ENCODE results near the gene CNTNAP4. TPM values are rescaled to one million over a fixed set of nuclear protein-coding genes. Genes with fewer than 3 reads are reported as not detected.

CNTNAP4 gene
- total RNA-seq, 1 donor from 2014 or later: not detected

DNA sequence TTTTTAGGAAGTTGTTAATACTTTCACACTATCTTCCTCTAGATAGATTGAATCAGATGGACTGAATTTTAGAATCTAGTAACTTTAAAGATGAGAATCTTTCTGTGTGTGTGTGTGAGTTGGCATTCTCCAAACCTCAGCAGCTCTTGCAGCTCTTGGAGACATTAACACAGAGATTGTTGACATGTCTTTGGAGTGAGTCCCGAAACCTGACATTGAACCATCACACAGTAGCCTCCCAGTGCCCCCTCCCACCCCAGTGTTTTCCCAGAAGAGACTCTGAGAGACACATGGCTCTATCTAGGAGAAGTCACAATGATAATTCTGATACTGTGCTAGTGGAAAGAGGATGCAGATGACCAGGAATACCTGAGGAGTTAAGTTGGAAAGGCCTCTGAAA lies 103.9 kb downstream of the CNTNAP4 start:
- Histone ChIP-seq H3K4me3 (ENCODE audit: low read depth, low read length) (no peak overlapping the region), H3K36me3 (ENCODE audit: control insufficient read depth, insufficient read depth, low read length) (no peaks in the 10 kb centered on the region), H3K27me3 (ENCODE audit: control insufficient read depth, insufficient read depth, low read length) (no peaks in the 10 kb centered on the region)
- TF ChIP-seq, protein P1, sequence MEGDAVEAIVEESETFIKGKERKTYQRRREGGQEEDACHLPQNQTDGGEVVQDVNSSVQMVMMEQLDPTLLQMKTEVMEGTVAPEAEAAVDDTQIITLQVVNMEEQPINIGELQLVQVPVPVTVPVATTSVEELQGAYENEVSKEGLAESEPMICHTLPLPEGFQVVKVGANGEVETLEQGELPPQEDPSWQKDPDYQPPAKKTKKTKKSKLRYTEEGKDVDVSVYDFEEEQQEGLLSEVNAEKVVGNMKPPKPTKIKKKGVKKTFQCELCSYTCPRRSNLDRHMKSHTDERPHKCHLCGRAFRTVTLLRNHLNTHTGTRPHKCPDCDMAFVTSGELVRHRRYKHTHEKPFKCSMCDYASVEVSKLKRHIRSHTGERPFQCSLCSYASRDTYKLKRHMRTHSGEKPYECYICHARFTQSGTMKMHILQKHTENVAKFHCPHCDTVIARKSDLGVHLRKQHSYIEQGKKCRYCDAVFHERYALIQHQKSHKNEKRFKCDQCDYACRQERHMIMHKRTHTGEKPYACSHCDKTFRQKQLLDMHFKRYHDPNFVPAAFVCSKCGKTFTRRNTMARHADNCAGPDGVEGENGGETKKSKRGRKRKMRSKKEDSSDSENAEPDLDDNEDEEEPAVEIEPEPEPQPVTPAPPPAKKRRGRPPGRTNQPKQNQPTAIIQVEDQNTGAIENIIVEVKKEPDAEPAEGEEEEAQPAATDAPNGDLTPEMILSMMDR (IDR thresholded peaks at IDR 0.05; ENCODE audit: insufficient read depth, low read length, poor library complexity, severe bottlenecking): no peak
- no peak for DNase-seq (ENCODE audit: low read depth)

DNA sequence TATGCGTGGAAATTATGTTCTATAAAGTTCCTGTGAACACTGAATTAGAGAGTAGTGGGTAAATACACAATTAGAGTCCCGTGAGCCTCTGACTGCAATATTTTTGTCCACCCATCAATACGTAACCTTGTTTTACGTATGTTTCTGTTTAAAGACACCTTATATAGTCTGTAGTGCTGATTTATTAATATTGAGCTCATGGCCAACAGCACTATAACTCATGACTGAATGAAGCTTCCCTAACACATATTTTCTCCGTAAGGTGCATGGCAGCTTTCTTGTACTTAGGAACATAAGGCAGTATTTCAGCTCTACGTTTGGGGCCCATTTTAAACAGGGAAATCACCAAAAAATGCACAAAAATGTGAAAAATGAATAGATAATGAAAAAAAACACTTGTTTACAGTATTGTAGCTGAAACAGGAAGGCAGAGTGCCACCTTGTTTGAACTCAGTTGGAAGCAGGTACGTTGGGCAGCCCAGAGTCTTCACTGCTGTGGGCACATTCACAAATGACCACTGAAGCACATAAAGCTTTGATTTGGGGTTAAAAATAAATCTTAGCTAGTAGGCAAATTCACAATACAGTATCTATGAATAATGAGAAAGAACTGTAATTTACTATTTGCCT lies 108.5 kb downstream of the CNTNAP4 start:
- no peak for DNase-seq (ENCODE audit: low read depth)
- Histone ChIP-seq H3K27me3 (ENCODE audit: control insufficient read depth, insufficient read depth, low read length) (no peaks in the 10 kb centered on the region), H3K36me3 (ENCODE audit: control insufficient read depth, insufficient read depth, low read length) (no peaks in the 10 kb centered on the region), H3K4me3 (ENCODE audit: low read depth, low read length) (no peak overlapping the region)
- TF ChIP-seq, protein P1 (IDR thresholded peaks at IDR 0.05; ENCODE audit: insufficient read depth, low read length, poor library complexity, severe bottlenecking): no peak

DNA sequence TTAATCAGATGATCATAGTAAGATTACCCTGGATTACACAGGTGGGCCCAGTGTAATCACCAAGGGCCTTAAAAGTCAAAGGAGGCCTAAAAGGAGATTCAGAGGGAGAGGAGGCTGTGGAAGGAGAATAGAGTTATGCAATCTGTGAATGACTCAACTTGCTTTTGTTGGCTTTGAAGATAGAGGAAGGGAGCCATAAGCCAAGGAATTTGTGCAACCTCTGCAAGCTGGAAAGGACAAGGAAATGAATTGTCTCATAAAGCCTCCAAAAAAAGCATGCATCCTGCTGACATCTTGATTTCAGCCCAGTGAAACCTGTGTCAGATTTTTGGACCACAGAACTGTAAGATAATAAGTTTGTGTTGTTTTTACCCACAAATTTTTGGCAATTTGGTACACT lies 109.6 kb downstream of the CNTNAP4 start:
- no peaks in the 10 kb centered on the region for H3K36me3 ChIP-seq (ENCODE audit: control insufficient read depth, insufficient read depth, low read length)
- H3K4me3 ChIP-seq (ENCODE audit: low read depth, low read length): no peak overlapping the region
- DNase-seq (ENCODE audit: low read depth): no peak
- TF ChIP-seq, protein P1 (IDR thresholded peaks at IDR 0.05; ENCODE audit: insufficient read depth, low read length, poor library complexity, severe bottlenecking): no peak
- H3K27me3 ChIP-seq (ENCODE audit: control insufficient read depth, insufficient read depth, low read length): no peaks in the 10 kb centered on the region

DNA sequence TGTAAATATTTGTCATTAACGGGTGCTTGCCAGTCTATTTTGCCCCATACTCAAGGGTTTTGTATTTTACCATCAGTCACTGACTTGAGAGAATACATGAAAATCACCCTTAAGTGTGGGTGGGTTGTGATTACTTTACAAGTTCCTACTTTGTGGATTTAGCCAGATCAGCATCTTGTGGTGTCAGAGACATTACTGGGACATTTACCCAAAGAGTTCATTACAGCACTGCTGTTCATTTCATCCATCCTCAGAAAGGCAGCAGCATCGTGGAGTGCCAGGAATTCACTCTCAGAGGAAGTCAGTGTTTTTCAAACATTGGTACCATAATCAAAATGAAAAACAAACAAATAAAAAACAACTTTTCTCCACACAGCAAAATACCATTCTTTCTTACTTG lies 110.8 kb downstream of the CNTNAP4 start:
- Histone ChIP-seq H3K36me3 (ENCODE audit: control insufficient read depth, insufficient read depth, low read length) (no peaks in the 10 kb centered on the region), H3K4me3 (ENCODE audit: low read depth, low read length) (no peak overlapping the region), H3K27me3 (ENCODE audit: control insufficient read depth, insufficient read depth, low read length) (no peaks in the 10 kb centered on the region)
- TF ChIP-seq, protein P1 (IDR thresholded peaks at IDR 0.05; ENCODE audit: insufficient read depth, low read length, poor library complexity, severe bottlenecking): no peak
- DNase-seq (ENCODE audit: low read depth): no peak

DNA sequence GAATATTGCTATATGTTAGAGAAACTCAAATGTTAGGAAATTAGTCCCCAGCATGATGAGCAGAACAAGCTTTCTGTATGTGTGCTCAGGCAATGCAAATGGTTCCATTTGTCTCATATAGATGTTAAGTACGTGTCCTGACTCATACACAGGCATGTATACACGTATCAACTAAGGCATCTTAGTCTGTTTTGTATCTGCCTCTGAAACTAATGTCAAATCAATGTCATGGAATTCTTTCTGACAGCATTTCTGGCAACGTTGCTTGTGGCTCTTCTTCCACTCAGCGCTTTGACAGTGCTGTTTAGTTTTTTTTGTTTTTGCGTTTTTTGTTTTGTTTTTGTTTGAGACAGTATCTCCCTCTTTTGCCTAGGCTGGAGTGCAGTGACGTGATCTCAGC lies 111.9 kb downstream of the CNTNAP4 start:
- TF ChIP-seq, protein P1 (IDR thresholded peaks at IDR 0.05; ENCODE audit: insufficient read depth, low read length, poor library complexity, severe bottlenecking): no peak
- no peak for DNase-seq (ENCODE audit: low read depth)
- H3K36me3 ChIP-seq (ENCODE audit: control insufficient read depth, insufficient read depth, low read length): no peaks in the 10 kb centered on the region
- H3K27me3 ChIP-seq (ENCODE audit: control insufficient read depth, insufficient read depth, low read length): no peaks in the 10 kb centered on the region
- H3K4me3 ChIP-seq (ENCODE audit: low read depth, low read length): no peak overlapping the region

DNA sequence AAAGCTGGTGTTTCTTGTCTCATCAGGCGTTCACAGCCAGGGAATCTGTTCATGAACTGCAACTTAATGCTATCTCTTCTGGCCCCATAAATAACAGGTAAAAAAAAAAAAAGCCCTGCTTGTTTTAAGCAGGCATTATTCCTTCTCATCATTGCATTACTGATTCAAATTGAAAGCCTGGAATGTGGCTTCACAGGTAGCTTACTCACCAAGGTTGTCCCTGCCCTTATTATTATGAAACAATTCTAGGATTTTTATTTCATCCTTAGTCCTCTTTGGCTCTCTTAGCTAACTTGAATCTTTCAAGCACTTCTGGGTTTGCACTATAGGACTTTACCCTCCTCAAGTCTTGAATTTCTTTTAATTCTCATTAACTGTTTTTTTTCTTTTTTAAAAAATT lies 113.3 kb downstream of the CNTNAP4 start:
- Histone ChIP-seq H3K36me3 (ENCODE audit: control insufficient read depth, insufficient read depth, low read length) (no peaks in the 10 kb centered on the region), H3K27me3 (ENCODE audit: control insufficient read depth, insufficient read depth, low read length) (no peaks in the 10 kb centered on the region), H3K4me3 (ENCODE audit: low read depth, low read length) (no peak overlapping the region)
- TF ChIP-seq, protein P1 (IDR thresholded peaks at IDR 0.05; ENCODE audit: insufficient read depth, low read length, poor library complexity, severe bottlenecking): no peak
- DNase-seq (ENCODE audit: low read depth): no peak

Measured in kidney epithelial cell (primary cell).